Tracheal epithelial cell (primary cell): Measurements from ENCODE around the gene UBR3. TPM values are rescaled to one million over a fixed set of nuclear protein-coding genes. Genes with fewer than 3 reads are reported as not detected.

ENCODE experiments used
- total RNA-seq: library from RNA; depleted of rRNA; stranded (reverse); fragments of >200 nt; gene quantifications from 2 replicates; pipeline ENCODE4 v1.2.1, GENCODE V29; 2014

UBR3 gene, protein sequence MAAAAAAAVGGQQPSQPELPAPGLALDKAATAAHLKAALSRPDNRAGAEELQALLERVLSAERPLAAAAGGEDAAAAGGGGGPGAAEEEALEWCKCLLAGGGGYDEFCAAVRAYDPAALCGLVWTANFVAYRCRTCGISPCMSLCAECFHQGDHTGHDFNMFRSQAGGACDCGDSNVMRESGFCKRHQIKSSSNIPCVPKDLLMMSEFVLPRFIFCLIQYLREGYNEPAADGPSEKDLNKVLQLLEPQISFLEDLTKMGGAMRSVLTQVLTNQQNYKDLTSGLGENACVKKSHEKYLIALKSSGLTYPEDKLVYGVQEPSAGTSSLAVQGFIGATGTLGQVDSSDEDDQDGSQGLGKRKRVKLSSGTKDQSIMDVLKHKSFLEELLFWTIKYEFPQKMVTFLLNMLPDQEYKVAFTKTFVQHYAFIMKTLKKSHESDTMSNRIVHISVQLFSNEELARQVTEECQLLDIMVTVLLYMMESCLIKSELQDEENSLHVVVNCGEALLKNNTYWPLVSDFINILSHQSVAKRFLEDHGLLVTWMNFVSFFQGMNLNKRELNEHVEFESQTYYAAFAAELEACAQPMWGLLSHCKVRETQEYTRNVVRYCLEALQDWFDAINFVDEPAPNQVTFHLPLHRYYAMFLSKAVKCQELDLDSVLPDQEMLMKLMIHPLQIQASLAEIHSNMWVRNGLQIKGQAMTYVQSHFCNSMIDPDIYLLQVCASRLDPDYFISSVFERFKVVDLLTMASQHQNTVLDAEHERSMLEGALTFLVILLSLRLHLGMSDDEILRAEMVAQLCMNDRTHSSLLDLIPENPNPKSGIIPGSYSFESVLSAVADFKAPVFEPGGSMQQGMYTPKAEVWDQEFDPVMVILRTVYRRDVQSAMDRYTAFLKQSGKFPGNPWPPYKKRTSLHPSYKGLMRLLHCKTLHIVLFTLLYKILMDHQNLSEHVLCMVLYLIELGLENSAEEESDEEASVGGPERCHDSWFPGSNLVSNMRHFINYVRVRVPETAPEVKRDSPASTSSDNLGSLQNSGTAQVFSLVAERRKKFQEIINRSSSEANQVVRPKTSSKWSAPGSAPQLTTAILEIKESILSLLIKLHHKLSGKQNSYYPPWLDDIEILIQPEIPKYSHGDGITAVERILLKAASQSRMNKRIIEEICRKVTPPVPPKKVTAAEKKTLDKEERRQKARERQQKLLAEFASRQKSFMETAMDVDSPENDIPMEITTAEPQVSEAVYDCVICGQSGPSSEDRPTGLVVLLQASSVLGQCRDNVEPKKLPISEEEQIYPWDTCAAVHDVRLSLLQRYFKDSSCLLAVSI (N-terminal part only)
- total RNA-seq, result 17.4 and 30.9 TPM in 2 replicates

DNA sequence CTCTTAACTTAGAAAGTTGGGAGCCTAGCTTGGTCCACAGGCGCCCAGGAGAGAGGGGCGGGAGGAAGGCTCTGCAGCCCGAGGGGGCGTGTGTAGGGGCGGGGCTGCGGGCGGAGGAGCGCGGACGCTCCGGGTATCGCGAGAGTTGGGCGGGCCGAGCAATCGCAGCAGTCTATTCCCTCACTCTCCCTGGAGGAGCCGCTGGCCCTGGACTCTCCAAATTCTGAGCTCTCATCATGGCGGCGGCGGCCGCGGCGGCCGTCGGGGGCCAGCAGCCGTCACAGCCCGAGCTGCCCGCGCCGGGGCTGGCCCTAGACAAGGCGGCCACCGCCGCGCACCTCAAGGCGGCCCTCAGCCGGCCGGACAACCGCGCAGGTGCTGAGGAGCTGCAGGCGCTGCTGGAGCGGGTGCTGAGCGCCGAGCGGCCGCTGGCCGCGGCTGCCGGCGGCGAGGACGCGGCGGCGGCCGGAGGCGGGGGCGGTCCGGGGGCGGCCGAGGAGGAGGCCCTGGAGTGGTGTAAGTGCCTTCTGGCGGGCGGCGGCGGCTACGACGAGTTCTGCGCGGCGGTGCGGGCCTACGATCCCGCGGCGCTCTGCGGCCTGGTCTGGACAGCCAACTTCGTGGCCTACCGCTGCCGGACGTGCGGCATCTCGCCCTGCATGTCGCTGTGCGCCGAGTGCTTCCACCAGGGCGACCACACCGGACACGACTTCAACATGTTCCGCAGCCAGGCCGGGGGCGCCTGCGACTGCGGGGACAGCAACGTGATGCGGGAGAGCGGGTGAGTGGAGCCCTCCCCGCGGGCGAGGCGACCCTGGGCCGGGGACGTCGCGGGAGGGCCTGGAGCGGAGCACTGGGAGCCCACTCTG lies at the start of gene UBR3:
TSS of gene UBR3 (plus strand) at position 183 of the 869 bp plus-strand sequence. CDS start at position 237, 54 bp downstream.

DNA sequence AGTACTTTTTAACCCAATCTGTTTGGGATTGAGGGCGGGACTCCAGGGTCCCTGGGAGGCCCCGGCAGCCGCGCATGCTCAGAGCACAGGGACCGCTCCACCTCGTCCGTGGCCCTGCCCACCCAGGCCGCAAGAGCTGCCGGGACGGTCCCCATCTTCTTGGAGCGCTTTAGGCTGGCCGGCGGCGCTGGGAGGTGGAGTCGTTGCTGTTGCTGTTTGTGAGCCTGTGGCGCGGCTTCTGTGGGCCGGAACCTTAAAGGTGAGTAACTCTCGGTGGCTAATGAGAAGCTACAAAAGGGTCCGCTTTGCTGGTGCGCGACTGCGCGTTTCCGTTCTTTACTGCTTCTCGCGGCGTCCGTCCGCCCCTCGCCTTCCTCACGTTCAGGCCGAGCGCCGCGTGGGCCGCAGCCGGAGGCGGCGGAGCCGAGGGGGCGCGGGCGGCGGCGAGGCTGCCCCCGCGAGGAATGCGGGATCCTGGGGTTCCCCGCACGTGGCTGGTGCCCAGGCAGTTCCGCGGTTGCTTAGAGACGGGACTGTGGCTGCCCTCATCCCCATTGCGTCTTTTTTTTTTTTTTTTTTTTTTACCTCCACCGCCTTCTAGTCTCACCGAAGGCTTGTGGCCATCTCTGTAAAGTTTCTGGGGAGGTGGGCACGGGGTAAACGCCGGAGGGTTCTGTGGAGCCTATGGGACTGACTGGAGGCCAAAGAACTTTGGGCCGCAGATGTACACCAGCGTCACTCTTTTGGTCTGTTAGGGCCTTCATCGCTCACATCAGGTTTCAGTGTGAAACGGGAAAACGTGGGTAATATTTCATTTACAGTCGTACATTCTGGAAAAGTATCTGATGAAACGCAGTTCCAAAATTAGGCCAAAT lies 28.3 kb upstream of the UBR3 start, which contains the start of gene SSB:
TSS of gene SSB (plus strand) at position 154 of the 875 bp plus-strand sequence. CDS start 2,090 bp downstream, outside the sequence.

DNA sequence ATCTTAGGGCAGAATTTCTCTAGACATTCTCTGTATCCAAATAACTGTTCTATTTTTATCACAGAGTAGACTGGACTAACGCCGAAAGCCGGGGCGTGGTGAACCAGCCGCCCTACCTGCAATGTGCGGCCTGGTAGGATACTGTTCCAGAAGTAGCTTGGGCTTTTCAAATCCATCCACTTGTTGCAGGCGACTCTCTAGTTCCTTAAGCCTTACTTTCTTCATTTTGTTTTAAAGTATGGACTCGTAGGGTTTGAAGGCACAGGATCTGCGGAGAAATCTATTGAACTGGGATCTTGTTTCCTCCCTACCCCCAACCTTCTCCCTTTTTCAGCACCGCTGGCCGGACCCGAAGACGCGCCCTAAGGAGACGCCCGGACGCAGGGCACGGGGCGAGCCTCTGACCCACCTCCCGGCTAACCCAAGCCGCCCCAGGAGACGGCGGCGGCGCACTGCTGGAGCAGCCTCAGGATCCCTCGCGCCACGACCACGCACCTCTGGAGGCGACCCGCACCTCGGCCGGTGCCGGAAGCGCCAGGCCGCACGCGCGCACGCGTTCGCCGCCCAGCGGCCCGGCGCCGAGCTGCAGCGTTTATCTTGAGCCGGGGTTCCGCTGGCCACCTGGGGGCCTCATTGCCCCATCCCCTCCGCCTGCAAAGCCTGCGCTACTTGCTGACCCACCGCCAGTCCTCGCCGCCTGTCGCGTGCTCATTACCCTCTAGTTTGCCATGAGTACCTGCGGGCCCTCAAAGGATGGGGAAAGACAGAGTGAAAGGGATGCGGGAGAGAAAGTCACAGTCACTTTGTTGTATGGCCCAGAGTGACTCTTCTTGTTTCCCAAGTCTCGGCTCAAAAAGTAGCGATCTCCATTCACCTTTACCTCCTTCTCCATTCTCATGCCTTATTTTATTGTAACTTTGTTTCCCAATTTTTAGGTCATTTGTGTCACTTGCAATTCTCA lies 2.6 kb upstream of the UBR3 start, which contains the start of gene METTL5:
TSS of gene METTL5 (minus strand) at position 533 of the 961 bp plus-strand sequence. CDS start at position 225, 308 bp downstream.

Other genes starting within 250 kb of the UBR3 start
- 19.0 and 19.8 TPM in 2 replicates for gene PPIG, start 243.1 kb upstream of the UBR3 start, total RNA-seq
- not detected in 2 replicates for gene CFAP210, start 133.0 kb upstream of the UBR3 start, total RNA-seq
- gene PHOSPHO2, start 133.0 kb upstream of the UBR3 start, total RNA-seq, result 0.96 and 1.3 TPM in 2 replicates
- 6.3 and 7.2 TPM in 2 replicates for gene KLHL23, start 93.6 kb upstream of the UBR3 start, total RNA-seq
- gene SSB, start 28.6 kb upstream of the UBR3 start, total RNA-seq, result 58.3 and 79.1 TPM in 2 replicates
- 87.7 and 104 TPM in 2 replicates for gene METTL5, start 2.5 kb upstream of the UBR3 start, total RNA-seq